A549 (cell line): Measurements from ENCODE around the gene TBX21. TPM values are rescaled to one million over a fixed set of nuclear protein-coding genes. Genes with fewer than 3 reads are reported as not detected.

Source experiments
- ATAC-seq, 2 experiments: fragments of 200-7000 bp in 1 of 2; fragments of >200 bp in 1 of 2; cut with Nextera tagmentation in 1 of 2; cut with Tn5 transposase in 1 of 2; 3 replicates each; pipeline versions ENCODE4 v1.8.0 to v1.9.1; 2018 to 2020; ENCODE audit warnings: mild to moderate bottlenecking in 1 of 2, moderate library complexity in 1 of 2
- CTCF ChIA-PET: fragments of 300-600 bp; sonication (Branson Sonifier 250); formaldehyde crosslinking; extraction: SDS; loops from one replicate; lab custom pipeline; 2021; ENCODE audit warnings: antibody characterized with exemption, inconsistent platforms; lab: Yijun Ruan, JAX
- POLR2A ChIA-PET: fragments of 350-600 bp; formaldehyde crosslinking; extraction: SDS; loops from one replicate; lab custom pipeline; 2021; ENCODE audit warnings: antibody characterized with exemption, inconsistent platforms; lab: Yijun Ruan, JAX
- DNase-seq, 2 experiments: peaks; one replicate each; pipeline versions ENCODE4 v3.0.0 to v3.0.0-alpha.2; 2011 to 2016; ENCODE audit warnings: low read depth in 1 of 2, low spot score in 1 of 2
- FAIRE-seq: peaks from 2 replicates; lab custom pipeline; 2011; peaks lifted over from hg19 to GRCh38; lab: Jason Lieb, UNC
- H3K27ac ChIP-seq, 2 experiments: fragments of >200 bp; sonication (Bioruptor Twin); formaldehyde crosslinking; 3 replicates each; pipeline ENCODE4 v1.5.1; 2016 to 2017
- H3K4me1 ChIP-seq: fragments of >200 bp; sonication (Bioruptor Twin); formaldehyde crosslinking; 3 replicates; pipeline ENCODE4 v1.6.1; 2016
- H3K4me2 ChIP-seq: fragments of >200 bp; sonication (Bioruptor Twin); formaldehyde crosslinking; 3 replicates; pipeline ENCODE4 v1.6.1; 2016
- H3K4me3 ChIP-seq: fragments of >200 bp; sonication (Bioruptor Twin); formaldehyde crosslinking; 3 replicates; pipeline ENCODE4 v1.5.1; 2016
- H3K9me3 ChIP-seq: fragments of >200 bp; sonication (Bioruptor Twin); formaldehyde crosslinking; 3 replicates; pipeline ENCODE4 v1.6.1; 2016
- ATOH8 ChIP-seq: fragments of 250-450 bp; sonication (Bioruptor Pico); IDR thresholded peaks from 2 replicates; pipeline ENCODE4 v1.5.0; 2020; ENCODE audit warnings: low read depth, mild to moderate bottlenecking, moderate library complexity
- BCL3 ChIP-seq: fragments of >200 bp; sonication (Bioruptor Twin); formaldehyde crosslinking; IDR thresholded peaks from 3 replicates; pipeline ENCODE4 v1.6.1; 2016
- CTCF ChIP-seq: fragments of >200 bp; sonication (Bioruptor Twin); formaldehyde crosslinking; IDR thresholded peaks from 3 replicates; pipeline ENCODE4 v1.5.1; 2016
- E2F6 ChIP-seq: IDR thresholded peaks from 2 replicates; pipeline ENCODE4 v1.6.1; 2012; ENCODE audit warnings: low read depth, borderline replicate concordance
- ELK1 ChIP-seq: fragments of 150-350 bp; IDR thresholded peaks from 2 replicates; pipeline ENCODE4 v1.6.1; 2014; ENCODE audit warnings: low read depth, mild to moderate bottlenecking, low read length
- ESRRA ChIP-seq: fragments of 150-350 bp; IDR thresholded peaks from 2 replicates; pipeline ENCODE4 v1.6.1; 2014; ENCODE audit warnings: mild to moderate bottlenecking, low read length, borderline replicate concordance
- FOSB ChIP-seq: fragments of 250-450 bp; sonication (Bioruptor Pico); IDR thresholded peaks from 2 replicates; pipeline ENCODE4 v1.5.0; 2020; ENCODE audit warnings: mild to moderate bottlenecking, moderate library complexity
- GATA3 ChIP-seq: IDR thresholded peaks from 2 replicates; pipeline ENCODE4 v1.6.1; 2012; ENCODE audit warnings: borderline replicate concordance
- HDAC2 ChIP-seq: fragments of 200-600 bp; sonication (generic); IDR thresholded peaks from 2 replicates; pipeline ENCODE4 v1.6.1; 2016
- HOXB13 ChIP-seq: fragments of 250-450 bp; sonication (Bioruptor Pico); IDR thresholded peaks from 2 replicates; pipeline ENCODE4 v1.5.0; 2020; ENCODE audit warnings: low read depth, mild to moderate bottlenecking, moderate library complexity
- HOXB5 ChIP-seq: fragments of 250-450 bp; sonication (Bioruptor Pico); IDR thresholded peaks from 2 replicates; pipeline ENCODE4 v1.5.0; 2020; ENCODE audit warnings: mild to moderate bottlenecking, moderate library complexity
- KDM1A ChIP-seq: fragments of 200-600 bp; sonication (generic); IDR thresholded peaks from 2 replicates; pipeline ENCODE4 v1.6.1; 2016; ENCODE audit warnings: low read depth, mild to moderate bottlenecking
- NPAS2 ChIP-seq: fragments of 250-450 bp; sonication (Bioruptor Pico); IDR thresholded peaks from 2 replicates; pipeline ENCODE4 v1.8.0; 2022; ENCODE audit warnings: mild to moderate bottlenecking, moderate library complexity, borderline replicate concordance
- PBX3 ChIP-seq: IDR thresholded peaks from 2 replicates; pipeline ENCODE4 v1.6.1; 2012
- USF2 ChIP-seq: fragments of 450-650 bp; IDR thresholded peaks from 2 replicates; pipeline ENCODE4 v1.6.1; 2014; ENCODE audit warnings: antibody characterized with exemption
- WGBS: methylation state at CpG from one replicate; pipeline ENCODE4 v1.1.6; 2017; ENCODE audit errors: missing lambda C conversion rate; 5-methylcytosine and 5-hydroxymethylcytosine counted together
- polyA plus RNA-seq, 4 experiments: library from polyadenylated mRNA; depleted of rRNA in 3 of 4; stranded (reverse); fragments of >200 nt; fragmentation: RNase III in 1 of 4; extraction: RNeasy Plus Mini Kit Qiagen cat#74134 plus additional on column Dnase treatment in 1 of 4; gene quantifications; 2 replicates in 3 of 4; 3 replicates in 1 of 4; pipeline ENCODE4 v1.2.3, GENCODE V29; 2011 to 2017

TBX21 gene
- polyA plus RNA-seq, 2 of the 4 experiments (the other 2 are of a cell fraction), result not detected

- POLR2A ChIA-PET, result no interaction called here
- CTCF ChIA-PET, result interaction anchor here (0.8 to 11.0 kb wide), 3 partner anchors 10 to 479 kb away, joined by 3 to 130 read pairs (median 3); no protein-coding TSS in a partner anchor
- Histone ChIP-seq H3K4me2 (no peak overlapping the region), H3K4me1 (no peaks in the 10 kb centered on the region), H3K4me3 (no peak overlapping the region), H3K27ac (no peak overlapping the region), H3K9me3 (no peaks in the 10 kb centered on the region)
- FAIRE-seq (no peak), ATAC-seq (no peak), DNase-seq (no peak)
- TF ChIP-seq HOXB13, result no peak
- no peak for TF ChIP-seq GATA3
- no peak for TF ChIP-seq USF2
- WGBS, result 93% methylated on average over 79 of the region's 89 CpGs
Measured at GRCh38 chr17:47708864-47709541, 24.0 kb upstream of the TBX21 start.

- H3K27ac ChIP-seq, result no peak overlapping the region
- H3K4me2 ChIP-seq, result no peak overlapping the region
- TF ChIP-seq PBX3, result no peak
- TF ChIP-seq KDM1A, result 0 out of 2 replicates have a peak, but pooled peaks have one; percentile 27
- no peak for TF ChIP-seq GATA3
- TF ChIP-seq CTCF, result no peak
- TF ChIP-seq BCL3, result no peak
- FAIRE-seq (no peak), ATAC-seq (no peak), DNase-seq (no peak)
- no peak overlapping the region for H3K4me3 ChIP-seq
- no peaks in the 10 kb centered on the region for H3K9me3 ChIP-seq
- H3K4me1 ChIP-seq, result no peaks in the 10 kb centered on the region
- CTCF ChIA-PET, result interaction anchor here (0.5 to 11.0 kb wide), 5 partner anchors 11 to 1787 kb away, joined by 3 to 130 read pairs (median 3); no protein-coding TSS in a partner anchor
- POLR2A ChIA-PET, result no interaction called here
- 81% methylated on average over 3 of the region's 3 CpGs for WGBS
Measured at GRCh38 chr17:47709594-47709993, 23.4 kb upstream of the TBX21 start.

GRCh38 chr17:47711366-47712099 lies 21.5 kb upstream of the TBX21 start:
- Histone ChIP-seq H3K9me3 (no peaks in the 10 kb centered on the region), H3K4me1 (no peaks in the 10 kb centered on the region), H3K27ac (no peak overlapping the region), H3K4me3 (no peak overlapping the region), H3K4me2 (no peak overlapping the region)
- TF ChIP-seq ESRRA (no peak), HDAC2 (no peak), NPAS2 (CRISPR knock-in tag) (no peak), ATOH8 (CRISPR knock-in tag) (no peak), HOXB5 (CRISPR knock-in tag) (no peak), ELK1 (no peak), FOSB (CRISPR knock-in tag) (no peak), E2F6 (no peak)
- no peak for FAIRE-seq
- ATAC-seq, result no peak
- ChIA-PET POLR2A (no interaction called here), CTCF (interaction anchor here (0.9 to 11.0 kb wide), 2 partner anchors 13 to 79 kb away, joined by 3 to 130 read pairs; no protein-coding TSS in a partner anchor)
- 85% methylated on average over 15 of the region's 15 CpGs for WGBS
- no peak for DNase-seq
